Calu3 (cell line): ENCODE measurements around the gene ZNF266. TPM values are rescaled to one million over a fixed set of nuclear protein-coding genes. Genes with fewer than 3 reads are reported as not detected.

Source experiments
- BruUV-seq: library from RNA; stranded (reverse); fragments of 400-500 nt; replicated peaks from 2 replicates; lab custom pipeline; 2021; lab: Mats Ljungman, UMichigan
- CTCF ChIA-PET: fragments of 300-600 bp; sonication (Branson Sonifier 250); formaldehyde crosslinking; loops from one replicate; lab custom pipeline; 2022; ENCODE audit warnings: antibody characterized with exemption; lab: Charles Lee
- DNase-seq: peaks from one replicate; pipeline ENCODE4 v3.0.0; 2022
- H3K27ac Mint-ChIP-seq: one replicate; pipeline ENCODE4 v1.8.0; 2022; ENCODE audit warnings: mixed read lengths; ENCODE audit not compliant: unreplicated experiment
- H3K27me3 Mint-ChIP-seq: one replicate; pipeline ENCODE4 v1.8.0; 2022; ENCODE audit warnings: mixed read lengths; ENCODE audit not compliant: unreplicated experiment
- H3K36me3 Mint-ChIP-seq: one replicate; pipeline ENCODE4 v1.8.0; 2022; ENCODE audit warnings: mild to moderate bottlenecking, moderate library complexity, mixed read lengths; ENCODE audit not compliant: insufficient read depth, unreplicated experiment
- H3K4me1 Mint-ChIP-seq: one replicate; pipeline ENCODE4 v1.8.0; 2022; ENCODE audit warnings: mild to moderate bottlenecking, low read depth, mixed read lengths; ENCODE audit not compliant: unreplicated experiment
- H3K4me3 Mint-ChIP-seq: one replicate; pipeline ENCODE4 v1.8.0; 2022; ENCODE audit warnings: mild to moderate bottlenecking, low read depth, moderate library complexity, mixed read lengths; ENCODE audit not compliant: unreplicated experiment
- H3K9me3 Mint-ChIP-seq: one replicate; pipeline ENCODE4 v1.8.0; 2022; ENCODE audit warnings: low read depth, mixed read lengths; ENCODE audit not compliant: unreplicated experiment
- CTCF ChIP-seq: fragments of 200-600 bp; IDR thresholded peaks from one replicate; pipeline ENCODE4 v1.8.0; 2022; ENCODE audit warnings: antibody characterized with exemption; ENCODE audit not compliant: unreplicated experiment
- intact Hi-C: fragments of 100-400 bp; cut with micrococcal nuclease; formaldehyde crosslinking; loops from one replicate; pipeline ENCODE4 v1.10.0; 2022; ENCODE audit not compliant: unreplicated experiment
- total RNA-seq: library from RNA; stranded (reverse); gene quantifications from 2 replicates; pipeline ENCODE4 v1.2.3, GENCODE V29; 2022

Gene ZNF266
- total RNA-seq, 1 experiment from 2014 or later: 13.1 TPM

GRCh38 chr19:9461938-9462337, 26.6 kb upstream of the ZNF266 start:
- no peak for TF ChIP-seq CTCF
- Mint-ChIP-seq H3K36me3 (no peaks in the 10 kb centered on the region), H3K4me3 (no peak overlapping the region), H3K9me3 (peaks cover 13% of the 10 kb centered on the region), H3K4me1 (no peaks in the 10 kb centered on the region), H3K27me3 (no peaks in the 10 kb centered on the region), H3K27ac (no peak overlapping the region)
- no TSS peak for BruUV-seq
- no peak for DNase-seq
- CTCF ChIA-PET: no interaction called here
- intact Hi-C loops: no loop called here

- DNase-seq: no peak
- TF ChIP-seq CTCF: no peak
- CTCF ChIA-PET: no interaction called here
- Mint-ChIP-seq H3K4me1 (no peaks in the 10 kb centered on the region), H3K9me3 (peaks cover 17% of the 10 kb centered on the region), H3K27ac (no peak overlapping the region), H3K4me3 (no peak overlapping the region), H3K27me3 (no peaks in the 10 kb centered on the region), H3K36me3 (no peaks in the 10 kb centered on the region)
- no TSS peak for BruUV-seq
- intact Hi-C loops: no loop called here
These were observed 20.8 kb upstream of the ZNF266 start for GRCh38 chr19:9456018-9456689.

- no peak overlapping the region for H3K4me3 Mint-ChIP-seq
These were observed 18.6 kb upstream of the ZNF266 start for GRCh38 chr19:9453953-9454352.

GRCh38 chr19:9445037-9445436, 9.7 kb upstream of the ZNF266 start:
- no peak for TF ChIP-seq CTCF
- no peak overlapping the region for H3K4me3 Mint-ChIP-seq
- CTCF ChIA-PET: no interaction called here
- intact Hi-C loops: no loop called here
- H3K4me1 Mint-ChIP-seq: no peaks in the 10 kb centered on the region
- DNase-seq: no peak
- H3K36me3 Mint-ChIP-seq: no peaks in the 10 kb centered on the region
- no TSS peak for BruUV-seq
- no peak overlapping the region for H3K27ac Mint-ChIP-seq
- H3K9me3 Mint-ChIP-seq: peaks cover 9% of the 10 kb centered on the region
- no peaks in the 10 kb centered on the region for H3K27me3 Mint-ChIP-seq

More at GRCh38 chr19:9453953-9454352, 18.6 kb upstream of the ZNF266 start:
- CTCF ChIA-PET: no interaction called here
- peaks cover 15% of the 10 kb centered on the region for H3K9me3 Mint-ChIP-seq
- H3K36me3 Mint-ChIP-seq: no peaks in the 10 kb centered on the region
- no TSS peak for BruUV-seq
- no peaks in the 10 kb centered on the region for H3K27me3 Mint-ChIP-seq
- H3K4me1 Mint-ChIP-seq: no peaks in the 10 kb centered on the region
- no peak for TF ChIP-seq CTCF
- intact Hi-C loops: no loop called here
- H3K27ac Mint-ChIP-seq: no peak overlapping the region
- no peak for DNase-seq
